GM12865 (cell line): ENCODE measurements around the gene PPP3CA.

ENCODE experiments used
- DNase-seq: peaks from one replicate; pipeline ENCODE4 v3.0.0; 2010; ENCODE audit warnings: low read depth
- H3K4me3 ChIP-seq: 2 replicates; pipeline ENCODE4 v1.5.1; 2011; ENCODE audit warnings: mild to moderate bottlenecking, low read depth, low read length, control low read depth
- TF ChIP-seq, protein P1 (sequence below): IDR thresholded peaks from 2 replicates; pipeline ENCODE4 v1.5.1; 2011; ENCODE audit warnings: low read length, control low read depth, low read depth, inconsistent platforms; ENCODE audit not compliant: insufficient read depth; ENCODE audit errors: missing control alignments

The PPP3CA gene

GRCh38 chr4:100977746-100978397, 369.5 kb downstream of the PPP3CA start:
- no peak overlapping the region for H3K4me3 ChIP-seq
- DNase-seq, result no peak
- TF ChIP-seq, protein P1, sequence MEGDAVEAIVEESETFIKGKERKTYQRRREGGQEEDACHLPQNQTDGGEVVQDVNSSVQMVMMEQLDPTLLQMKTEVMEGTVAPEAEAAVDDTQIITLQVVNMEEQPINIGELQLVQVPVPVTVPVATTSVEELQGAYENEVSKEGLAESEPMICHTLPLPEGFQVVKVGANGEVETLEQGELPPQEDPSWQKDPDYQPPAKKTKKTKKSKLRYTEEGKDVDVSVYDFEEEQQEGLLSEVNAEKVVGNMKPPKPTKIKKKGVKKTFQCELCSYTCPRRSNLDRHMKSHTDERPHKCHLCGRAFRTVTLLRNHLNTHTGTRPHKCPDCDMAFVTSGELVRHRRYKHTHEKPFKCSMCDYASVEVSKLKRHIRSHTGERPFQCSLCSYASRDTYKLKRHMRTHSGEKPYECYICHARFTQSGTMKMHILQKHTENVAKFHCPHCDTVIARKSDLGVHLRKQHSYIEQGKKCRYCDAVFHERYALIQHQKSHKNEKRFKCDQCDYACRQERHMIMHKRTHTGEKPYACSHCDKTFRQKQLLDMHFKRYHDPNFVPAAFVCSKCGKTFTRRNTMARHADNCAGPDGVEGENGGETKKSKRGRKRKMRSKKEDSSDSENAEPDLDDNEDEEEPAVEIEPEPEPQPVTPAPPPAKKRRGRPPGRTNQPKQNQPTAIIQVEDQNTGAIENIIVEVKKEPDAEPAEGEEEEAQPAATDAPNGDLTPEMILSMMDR, result no peak

DNA sequence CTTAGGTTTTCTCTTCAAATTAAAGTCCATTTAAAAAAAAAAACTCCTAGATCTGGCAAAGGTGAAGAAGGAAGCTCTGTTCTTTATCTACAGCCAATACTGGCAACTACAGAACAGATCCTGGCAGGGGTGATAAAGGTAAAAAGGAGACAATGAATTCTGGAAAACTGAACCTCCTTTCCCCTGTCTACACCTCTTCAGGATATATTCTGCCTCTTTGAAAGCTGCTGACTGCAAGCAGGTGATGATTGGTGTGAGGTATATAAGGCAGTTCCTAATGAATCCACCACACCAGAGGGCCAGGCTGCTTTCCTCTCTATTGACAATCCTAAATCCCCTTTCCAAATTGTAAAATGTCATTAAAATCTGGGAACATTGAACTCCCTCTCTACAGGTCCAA, 370.1 kb downstream of the PPP3CA start:
- no peak for DNase-seq
- H3K4me3 ChIP-seq, result no peak overlapping the region
- TF ChIP-seq, protein P1, result no peak
